OCI-M1 (cell line): Measurements from ENCODE around the gene NEK7.

Experiments used
- DNase-seq: peaks from one replicate; lab custom pipeline; 2025; lab: John Stamatoyannopoulos, UW

Gene NEK7

GRCh38 chr1:198255784-198256183 is 99.0 kb downstream of the NEK7 start:
- DNase-seq: no peak

- no peak for DNase-seq
Measured at GRCh38 chr1:198258491-198258890, 101.7 kb downstream of the NEK7 start.

GRCh38 chr1:198259333-198260074 is 102.7 kb downstream of the NEK7 start:
- no peak for DNase-seq

DNA sequence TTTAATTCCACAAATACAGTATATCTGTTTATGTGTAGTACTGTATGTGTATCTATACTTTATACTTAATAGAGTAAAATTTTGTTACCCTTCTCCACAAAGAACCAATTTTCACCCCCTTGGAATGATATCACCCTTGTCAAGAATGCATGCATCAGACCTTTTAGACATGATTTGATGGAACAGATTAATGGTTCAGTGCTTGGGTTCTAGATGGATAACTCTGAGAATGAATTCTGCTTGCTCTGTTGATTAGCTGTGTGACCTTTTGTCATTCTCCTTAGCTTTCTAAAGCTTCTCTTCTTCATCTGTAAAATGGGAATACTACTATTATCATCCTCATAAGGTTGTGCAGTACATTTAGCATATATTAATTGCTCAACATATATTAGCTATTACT is 105.1 kb downstream of the NEK7 start:
- no peak for DNase-seq

DNA sequence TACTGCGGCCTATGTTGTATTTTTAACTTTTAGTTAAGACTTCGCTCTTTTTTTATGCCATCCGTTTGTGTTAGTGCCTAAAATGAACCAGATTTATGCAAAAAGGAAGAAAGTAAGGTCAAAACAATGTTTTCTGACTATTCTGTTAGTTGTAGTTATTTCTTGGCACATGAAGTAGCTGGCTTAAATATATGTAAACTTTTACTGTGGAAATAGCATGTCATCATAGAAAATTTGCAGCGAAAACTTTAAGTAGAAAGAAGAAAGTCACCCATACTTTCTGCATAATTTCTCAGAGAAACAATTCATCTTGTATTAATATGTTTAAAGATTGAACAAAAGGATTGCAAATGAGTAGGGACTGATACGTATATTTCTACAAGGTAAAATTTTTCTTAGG is 106.4 kb downstream of the NEK7 start:
- no peak for DNase-seq

DNA sequence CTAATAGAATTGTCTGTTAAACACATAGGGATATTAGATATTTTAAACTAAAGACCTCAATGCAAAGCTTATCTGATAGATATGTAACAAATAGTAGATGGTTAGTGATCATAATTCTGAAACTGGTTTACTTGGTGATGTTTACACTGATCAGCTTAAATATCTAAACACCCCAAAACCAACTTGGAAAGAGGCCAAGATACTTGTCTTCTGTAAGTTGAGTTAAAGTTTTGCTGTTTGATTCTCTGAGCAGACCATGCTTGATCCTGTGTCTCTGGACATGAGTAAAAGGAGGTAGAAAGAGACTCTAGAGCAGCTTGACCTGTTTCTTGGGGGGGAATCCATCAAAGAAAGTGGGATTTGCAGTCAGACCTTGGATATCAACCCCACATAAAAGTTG is 107.5 kb downstream of the NEK7 start:
- DNase-seq: no peak

DNA sequence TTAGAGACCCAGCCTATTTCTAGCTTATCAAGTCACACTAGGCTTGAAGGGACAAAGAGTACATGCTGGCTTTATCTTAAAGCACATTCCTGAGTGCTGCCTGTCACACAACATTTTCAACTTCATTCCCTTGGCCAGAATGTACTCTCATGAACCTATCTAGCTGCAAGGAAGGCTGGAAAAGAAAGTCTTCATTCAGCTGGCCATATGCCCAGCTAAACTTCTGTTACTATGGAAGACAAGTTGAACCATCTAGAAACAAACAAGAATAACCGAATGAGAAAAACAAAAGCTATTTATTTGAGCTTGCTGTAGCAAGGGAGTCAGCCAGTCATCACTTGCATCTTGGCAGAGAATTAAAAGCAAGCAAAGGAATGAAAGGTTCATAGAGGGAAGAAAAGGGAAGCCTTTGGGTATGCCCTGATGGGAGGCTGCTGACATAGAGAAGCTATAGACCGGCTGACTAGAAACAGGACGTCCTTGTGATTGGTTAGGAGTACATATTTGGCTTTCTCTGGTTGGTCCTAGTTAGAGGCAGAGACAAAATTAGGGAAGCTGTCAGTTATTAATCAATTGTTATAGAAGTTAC is 108.4 kb downstream of the NEK7 start:
- DNase-seq: peak; percentile 77

DNA sequence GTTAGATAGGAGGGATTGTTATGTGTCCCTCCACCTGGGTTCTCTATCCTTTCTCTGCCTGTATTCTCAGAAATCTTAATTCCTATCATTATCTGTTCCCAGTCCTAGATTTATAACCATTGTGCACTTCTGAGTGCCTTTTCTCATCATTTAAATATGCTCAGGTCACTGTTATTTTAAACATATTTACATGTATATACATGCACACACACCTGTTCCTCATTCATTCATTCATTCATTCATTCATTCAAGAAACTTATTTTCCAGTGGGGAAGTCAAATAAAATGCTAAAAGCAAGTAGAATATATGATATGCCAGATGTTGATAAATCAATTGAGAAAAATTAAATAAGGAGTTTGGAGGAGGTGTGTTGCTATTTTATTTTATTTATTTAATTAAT is 110.3 kb downstream of the NEK7 start:
- DNase-seq: no peak

- no peak for DNase-seq
Measured at GRCh38 chr1:198267921-198268320, 111.1 kb downstream of the NEK7 start.

GRCh38 chr1:198268784-198269645 is 112.2 kb downstream of the NEK7 start:
- no peak for DNase-seq

DNA sequence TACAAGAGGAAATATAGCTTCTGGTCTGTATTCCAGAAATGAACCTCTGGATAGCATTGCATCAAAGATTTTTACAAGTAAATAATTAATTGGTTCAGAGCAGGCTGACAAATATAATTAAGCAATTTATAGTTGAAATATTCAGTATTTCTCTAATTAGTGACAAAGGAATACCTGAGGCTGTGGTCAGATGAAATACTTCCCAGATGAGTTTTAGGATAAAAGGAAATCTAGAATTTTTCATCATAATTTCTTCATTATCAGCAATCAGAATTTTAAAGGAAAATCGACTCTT is 112.8 kb downstream of the NEK7 start:
- DNase-seq: no peak

GRCh38 chr1:198270273-198270828 is 113.6 kb downstream of the NEK7 start:
- no peak for DNase-seq

- DNase-seq: no peak
Measured at GRCh38 chr1:198271467-198271866, 114.7 kb downstream of the NEK7 start.

DNA sequence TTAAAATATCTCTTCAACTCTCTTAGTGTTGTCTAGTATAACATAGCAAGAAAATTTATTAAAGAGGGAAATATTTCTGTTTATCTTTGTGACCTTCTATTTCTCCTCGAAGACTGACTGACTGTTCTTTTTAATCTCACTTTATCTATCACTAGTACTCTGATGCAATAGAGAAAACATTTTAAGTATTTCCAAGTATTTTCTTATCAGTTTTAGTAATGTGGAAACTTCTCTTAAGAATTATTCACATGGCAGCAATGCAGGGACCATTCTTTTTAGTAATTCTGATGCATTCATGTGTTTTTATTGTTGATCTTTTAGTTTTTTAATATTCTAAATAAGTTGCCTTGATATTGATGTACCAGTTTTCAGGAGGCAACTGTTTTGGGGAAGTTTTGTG is 115.7 kb downstream of the NEK7 start:
- peak; percentile 84 for DNase-seq

GRCh38 chr1:198273748-198274295 is 117.0 kb downstream of the NEK7 start:
- peak; percentile 42 for DNase-seq

GRCh38 chr1:198275597-198275996 is 118.8 kb downstream of the NEK7 start:
- DNase-seq: peak; percentile 54

- DNase-seq: no peak
Measured at GRCh38 chr1:198276241-198276640, 119.4 kb downstream of the NEK7 start.

GRCh38 chr1:198278943-198279342 is 122.1 kb downstream of the NEK7 start:
- DNase-seq: no peak

- no peak for DNase-seq
Measured at GRCh38 chr1:198280080-198280479, 123.3 kb downstream of the NEK7 start.

DNA sequence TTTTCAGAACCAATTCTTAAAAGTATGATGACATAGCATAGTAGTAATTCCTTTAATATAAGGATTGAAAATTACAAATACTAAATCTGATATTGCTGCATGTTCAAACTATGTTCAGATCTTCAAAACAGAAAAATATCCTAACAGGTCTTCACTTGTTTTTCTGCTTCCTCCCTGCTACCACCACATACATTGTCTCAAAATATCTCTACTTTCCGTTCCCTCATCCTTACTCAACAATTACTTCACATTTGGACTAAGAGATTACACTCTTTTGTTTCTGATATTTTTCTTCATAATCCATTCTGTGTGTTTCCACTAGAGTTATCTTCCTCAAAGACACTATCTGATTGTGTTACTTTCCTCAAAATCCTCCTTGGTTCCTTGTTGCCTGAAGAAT is 125.1 kb downstream of the NEK7 start:
- DNase-seq: no peak

GRCh38 chr1:198283222-198283621 is 126.4 kb downstream of the NEK7 start:
- peak; percentile 39 for DNase-seq

DNA sequence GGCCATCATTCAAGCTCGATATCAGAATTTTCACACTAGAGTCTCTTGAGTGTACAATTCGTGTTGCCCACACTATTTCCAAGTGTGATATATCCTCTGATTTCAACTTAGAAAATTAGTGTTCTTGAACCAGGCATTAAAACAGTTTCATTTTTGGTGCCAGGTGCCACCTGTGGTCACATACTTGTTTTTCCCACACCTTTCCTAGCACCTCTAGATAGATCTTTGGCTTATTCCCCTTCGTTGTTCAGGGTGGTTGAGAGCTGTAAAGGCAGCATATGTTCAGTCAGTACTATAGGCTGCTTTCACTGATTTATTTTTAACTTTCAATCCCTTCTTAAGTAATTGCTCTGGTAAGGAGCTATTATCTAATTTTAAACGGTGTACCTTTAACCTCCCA is 131.1 kb downstream of the NEK7 start:
- DNase-seq: no peak
